OCI-LY3 (cell line): ENCODE results near the gene TARBP1.
"Not testable (repeated sequence)": the region's sequence is repeated elsewhere in the genome, so short reads cannot be mapped to it uniquely, and the experiment has no call there.

Source experiments
- H2AFZ ChIP-seq: fragments of 200-600, 300-600 bp; shearing (Covaris generic); 2 replicates; pipeline ENCODE4 v1.6.0; 2014; ENCODE audit warnings: antibody characterized with exemption, low read depth, low read length
- H3K27ac ChIP-seq: fragments of 200-600, 300-600 bp; sonication (generic); 2 replicates; pipeline ENCODE4 v1.5.1; 2014; ENCODE audit warnings: mild to moderate bottlenecking, low read length, moderate library complexity, mixed read lengths
- H3K27me3 ChIP-seq: fragments of 200-600, 300-600 bp; sonication (generic); 2 replicates; pipeline ENCODE4 v1.6.1; 2014; ENCODE audit warnings: low read depth, low read length, mixed read lengths
- H3K36me3 ChIP-seq: fragments of 200-600, 300-600 bp; sonication (generic); replicated peaks from 2 replicates; pipeline ENCODE3; 2014; ENCODE audit warnings: low read depth, low read length, mixed read lengths
- H3K4me1 ChIP-seq: fragments of 300-600, 200-600 bp; sonication (generic); 2 replicates; pipeline ENCODE4 v1.6.1; 2014; ENCODE audit warnings: low read length, mixed read lengths
- H3K4me2 ChIP-seq: fragments of 200-600, 300-600 bp; sonication (generic); 2 replicates; pipeline ENCODE4 v1.6.1; 2014; ENCODE audit warnings: low read length, mixed read lengths
- H3K4me3 ChIP-seq: fragments of 300-600, 200-600 bp; sonication (generic); 2 replicates; pipeline ENCODE4 v1.5.1; 2014; ENCODE audit warnings: antibody characterized with exemption, mild to moderate bottlenecking, low read length, moderate library complexity
- H3K79me2 ChIP-seq: fragments of 300-600, 200-600 bp; shearing (Covaris generic); 2 replicates; pipeline ENCODE4 v1.6.1; 2014; ENCODE audit warnings: mild to moderate bottlenecking, low read length, mixed read lengths
- H3K9ac ChIP-seq: fragments of 300-600, 200-600 bp; shearing (Covaris generic); 2 replicates; pipeline ENCODE4 v1.6.0; 2014; ENCODE audit warnings: mild to moderate bottlenecking, low read length, moderate library complexity
- H3K9me3 ChIP-seq: fragments of 200-600, 300-600 bp; shearing (Covaris generic); 2 replicates; pipeline ENCODE4 v1.6.1; 2014; ENCODE audit warnings: low read length, mixed read lengths; ENCODE audit not compliant: insufficient read depth
- H4K20me1 ChIP-seq: fragments of 200-600, 300-600 bp; sonication (generic); 2 replicates; pipeline ENCODE4 v1.6.1; 2016; ENCODE audit warnings: low read length, mixed read lengths; ENCODE audit not compliant: insufficient read depth
- CTCF ChIP-seq: fragments of 200-600, 300-600 bp; sonication (generic); IDR thresholded peaks from 2 replicates; pipeline ENCODE4 v1.5.1; 2014; ENCODE audit warnings: antibody characterized with exemption, low read length, low read depth
- EZH2phosphoT487 ChIP-seq: fragments of 200-600 bp; shearing (Covaris generic); IDR thresholded peaks from 2 replicates; pipeline ENCODE4 v1.6.1; 2018; ENCODE audit warnings: antibody characterized with exemption, mixed run types, low read depth

Gene TARBP1

GRCh38 chr1:234381699-234382555 lies 97.1 kb downstream of the TARBP1 start:
- no peaks in the 10 kb centered on the region for H3K27me3 ChIP-seq
- H2AFZ ChIP-seq, result no peak overlapping the region
- peaks cover 15% of the 10 kb centered on the region for H3K79me2 ChIP-seq
- peaks cover 41% of the 10 kb centered on the region for H3K36me3 ChIP-seq
- no peaks in the 10 kb centered on the region for H3K9me3 ChIP-seq
- TF ChIP-seq EZH2phosphoT487 (no peak), CTCF (no peak)
- no peaks in the 10 kb centered on the region for H3K4me1 ChIP-seq
- H3K27ac ChIP-seq, result no peak overlapping the region
- H3K9ac ChIP-seq, result no peak overlapping the region
- no peak overlapping the region for H3K4me2 ChIP-seq
- H3K4me3 ChIP-seq, result no peak overlapping the region
- H4K20me1 ChIP-seq, result peaks cover 4% of the 10 kb centered on the region; the same call in 1 of the 2 replicates

- H3K9me3 ChIP-seq, H3K4me2 ChIP-seq, H3K27ac ChIP-seq, H4K20me1 ChIP-seq, H3K9ac ChIP-seq, H3K4me3 ChIP-seq, H2AFZ ChIP-seq, H3K27me3 ChIP-seq, H3K4me1 ChIP-seq: not testable (repeated sequence)
- Histone ChIP-seq H3K79me2 (peaks cover 29% of the 10 kb centered on the region), H3K36me3 (peaks cover 49% of the 10 kb centered on the region)
Measured at GRCh38 chr1:234379591-234380109, 99.3 kb downstream of the TARBP1 start.

GRCh38 chr1:234375672-234376071 lies 103.3 kb downstream of the TARBP1 start:
- Histone ChIP-seq H3K4me1 (peaks cover 11% of the 10 kb centered on the region), H3K27me3 (no peaks in the 10 kb centered on the region), H4K20me1 (no peaks in the 10 kb centered on the region), H2AFZ (no peak overlapping the region), H3K27ac (no peak overlapping the region), H3K9me3 (no peaks in the 10 kb centered on the region), H3K36me3 (peaks cover 37% of the 10 kb centered on the region), H3K79me2 (peaks cover 41% of the 10 kb centered on the region), H3K4me2 (no peak overlapping the region), H3K4me3 (no peak overlapping the region), H3K9ac (no peak overlapping the region)
- TF ChIP-seq EZH2phosphoT487 (no peak), CTCF (no peak)

GRCh38 chr1:234373959-234374254 lies 105.1 kb downstream of the TARBP1 start:
- Histone ChIP-seq H3K9ac (peak overlapping the region; percentile 91), H3K27me3 (no peaks in the 10 kb centered on the region), H2AFZ (peak overlapping the region; percentile 84), H3K9me3 (no peaks in the 10 kb centered on the region), H3K36me3 (peaks cover 23% of the 10 kb centered on the region), H3K79me2 (peaks cover 39% of the 10 kb centered on the region), H3K4me2 (peak overlapping the region; percentile 82), H3K4me1 (peaks cover 11% of the 10 kb centered on the region), H3K4me3 (peak overlapping the region; percentile 86), H3K27ac (peak overlapping the region; percentile 88), H4K20me1 (no peaks in the 10 kb centered on the region)
- TF ChIP-seq CTCF (no peak), EZH2phosphoT487 (no peak)
